Hindlimb muscle (tissue), 1 donor: ENCODE data around the gene FES. TPM values are rescaled to one million over a fixed set of nuclear protein-coding genes. Genes with fewer than 3 reads are reported as not detected.

Source experiments
- DNase-seq: peaks from one replicate; pipeline ENCODE4 v3.0.0-alpha.2; 2013
- polyA plus RNA-seq: library from polyadenylated mRNA; unstranded; fragments of 120-200 nt; gene quantifications from one replicate; pipeline ENCODE4 v1.2.1, GENCODE V29; 2013; ENCODE audit not compliant: insufficient read length

The FES gene
- polyA plus RNA-seq, 1 donor: 16.4 TPM

DNA sequence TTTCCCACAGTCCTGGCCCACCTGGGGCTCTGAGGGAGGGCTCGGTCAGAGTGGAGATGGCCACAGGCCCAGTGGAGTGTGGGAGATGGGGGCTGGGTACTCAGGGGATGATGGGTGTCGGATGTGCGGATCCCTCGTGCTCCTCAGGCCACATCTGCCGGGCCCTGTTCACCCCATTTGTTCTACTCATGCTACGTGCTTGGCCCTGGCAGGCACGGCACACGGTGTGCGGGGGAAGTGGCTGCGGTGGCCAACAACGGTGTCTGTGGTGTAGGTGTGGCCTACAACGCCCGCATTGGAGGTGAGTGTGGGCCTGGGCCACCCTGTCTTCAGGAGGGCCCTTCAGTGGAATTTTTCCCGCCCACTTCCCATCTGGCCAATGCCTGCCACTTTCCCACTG lies 7.0 kb upstream of the FES start:
- no peak for DNase-seq

DNA sequence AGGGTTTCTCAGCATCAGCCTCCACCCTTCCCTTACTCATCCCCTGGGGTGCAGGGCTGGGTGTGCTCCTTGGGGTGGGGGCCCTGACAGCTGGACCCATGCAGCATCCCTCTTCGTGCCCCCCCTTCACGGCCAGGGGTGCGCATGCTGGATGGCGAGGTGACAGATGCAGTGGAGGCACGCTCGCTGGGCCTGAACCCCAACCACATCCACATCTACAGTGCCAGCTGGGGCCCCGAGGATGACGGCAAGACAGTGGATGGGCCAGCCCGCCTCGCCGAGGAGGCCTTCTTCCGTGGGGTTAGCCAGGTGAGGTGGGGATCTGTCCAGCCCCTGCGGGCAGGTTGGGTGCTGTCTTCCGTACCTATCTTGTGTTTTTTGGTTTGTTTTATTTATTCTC lies 6.3 kb upstream of the FES start:
- DNase-seq: no peak

DNA sequence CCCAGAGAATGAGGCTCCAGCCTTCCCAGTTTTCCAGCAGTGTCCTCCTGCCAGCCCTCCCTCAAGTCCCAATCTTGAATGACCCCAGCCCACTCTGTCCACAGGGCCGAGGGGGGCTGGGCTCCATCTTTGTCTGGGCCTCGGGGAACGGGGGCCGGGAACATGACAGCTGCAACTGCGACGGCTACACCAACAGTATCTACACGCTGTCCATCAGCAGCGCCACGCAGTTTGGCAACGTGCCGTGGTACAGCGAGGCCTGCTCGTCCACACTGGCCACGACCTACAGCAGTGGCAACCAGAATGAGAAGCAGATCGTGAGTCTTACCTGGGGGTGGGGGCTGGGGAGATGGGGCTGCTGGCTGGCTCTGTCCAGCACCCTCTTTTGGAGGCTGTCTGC lies 5.6 kb upstream of the FES start:
- no peak for DNase-seq

DNA sequence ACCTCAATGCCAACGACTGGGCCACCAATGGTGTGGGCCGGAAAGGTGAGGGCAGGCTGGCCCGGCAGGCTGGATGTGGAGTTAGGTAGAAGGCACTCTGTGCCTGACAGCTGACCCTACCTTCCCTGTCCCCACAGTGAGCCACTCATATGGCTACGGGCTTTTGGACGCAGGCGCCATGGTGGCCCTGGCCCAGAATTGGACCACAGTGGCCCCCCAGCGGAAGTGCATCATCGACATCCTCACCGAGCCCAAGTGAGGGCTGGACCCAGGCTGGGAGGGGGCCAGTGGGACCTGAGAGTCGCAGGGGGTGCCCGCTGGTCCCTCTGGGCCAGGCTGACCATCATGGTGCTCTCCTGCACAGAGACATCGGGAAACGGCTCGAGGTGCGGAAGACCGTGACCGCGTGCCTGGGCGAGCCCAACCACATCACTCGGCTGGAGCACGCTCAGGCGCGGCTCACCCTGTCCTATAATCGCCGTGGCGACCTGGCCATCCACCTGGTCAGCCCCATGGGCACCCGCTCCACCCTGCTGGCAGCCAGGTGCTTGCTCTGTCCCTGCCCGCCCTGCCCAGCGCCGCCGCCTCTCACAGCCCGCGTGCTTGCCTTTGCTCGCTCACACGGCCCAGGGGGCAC lies 4.5 kb upstream of the FES start:
- no peak for DNase-seq

DNA sequence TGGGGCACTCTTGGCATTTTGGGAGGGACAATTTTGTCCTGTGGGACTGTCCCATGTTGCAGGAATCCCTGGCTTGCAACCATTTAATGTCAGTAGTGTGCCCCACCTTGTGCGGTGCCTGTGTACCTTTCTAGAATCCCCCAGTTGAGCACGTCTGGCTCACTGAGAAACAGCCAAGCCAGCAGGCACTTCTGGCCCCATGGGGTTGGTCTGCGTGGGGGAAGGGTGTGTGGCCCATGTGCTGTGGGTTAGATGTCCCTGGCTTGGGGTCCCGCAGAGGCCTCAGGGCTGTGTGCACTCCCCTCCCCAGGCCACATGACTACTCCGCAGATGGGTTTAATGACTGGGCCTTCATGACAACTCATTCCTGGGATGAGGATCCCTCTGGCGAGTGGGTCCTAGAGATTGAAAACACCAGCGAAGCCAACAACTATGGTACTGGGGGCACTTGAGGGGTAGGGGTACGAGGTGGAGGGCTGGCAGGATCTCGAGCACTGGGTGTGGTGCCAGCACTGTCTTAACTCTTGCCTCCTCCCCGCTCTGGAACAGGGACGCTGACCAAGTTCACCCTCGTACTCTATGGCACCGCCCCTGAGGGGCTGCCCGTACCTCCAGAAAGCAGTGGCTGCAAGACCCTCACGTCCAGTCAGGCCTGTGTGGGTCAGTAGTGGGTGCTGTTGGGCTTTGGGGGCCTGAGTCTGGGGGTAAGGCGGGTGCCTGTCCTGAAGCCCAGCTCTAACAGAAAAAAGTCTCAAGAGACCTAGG lies 3.7 kb upstream of the FES start:
- no peak for DNase-seq

DNA sequence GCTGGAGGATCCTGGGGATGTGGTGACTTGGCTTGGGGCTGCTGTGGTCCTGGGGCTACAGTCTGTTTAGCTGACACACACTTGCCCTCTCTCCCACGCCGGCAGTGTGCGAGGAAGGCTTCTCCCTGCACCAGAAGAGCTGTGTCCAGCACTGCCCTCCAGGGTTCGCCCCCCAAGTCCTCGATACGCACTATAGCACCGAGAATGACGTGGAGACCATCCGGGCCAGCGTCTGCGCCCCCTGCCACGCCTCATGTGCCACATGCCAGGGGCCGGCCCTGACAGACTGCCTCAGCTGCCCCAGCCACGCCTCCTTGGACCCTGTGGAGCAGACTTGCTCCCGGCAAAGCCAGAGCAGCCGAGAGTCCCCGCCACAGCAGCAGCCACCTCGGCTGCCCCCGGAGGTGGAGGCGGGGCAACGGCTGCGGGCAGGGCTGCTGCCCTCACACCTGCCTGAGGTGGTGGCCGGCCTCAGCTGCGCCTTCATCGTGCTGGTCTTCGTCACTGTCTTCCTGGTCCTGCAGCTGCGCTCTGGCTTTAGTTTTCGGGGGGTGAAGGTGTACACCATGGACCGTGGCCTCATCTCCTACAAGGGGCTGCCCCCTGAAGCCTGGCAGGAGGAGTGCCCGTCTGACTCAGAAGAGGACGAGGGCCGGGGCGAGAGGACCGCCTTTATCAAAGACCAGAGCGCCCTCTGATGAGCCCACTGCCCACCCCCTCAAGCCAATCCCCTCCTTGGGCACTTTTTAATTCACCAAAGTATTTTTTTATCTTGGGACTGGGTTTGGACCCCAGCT lies 2.9 kb upstream of the FES start:
- no peak for DNase-seq

DNA sequence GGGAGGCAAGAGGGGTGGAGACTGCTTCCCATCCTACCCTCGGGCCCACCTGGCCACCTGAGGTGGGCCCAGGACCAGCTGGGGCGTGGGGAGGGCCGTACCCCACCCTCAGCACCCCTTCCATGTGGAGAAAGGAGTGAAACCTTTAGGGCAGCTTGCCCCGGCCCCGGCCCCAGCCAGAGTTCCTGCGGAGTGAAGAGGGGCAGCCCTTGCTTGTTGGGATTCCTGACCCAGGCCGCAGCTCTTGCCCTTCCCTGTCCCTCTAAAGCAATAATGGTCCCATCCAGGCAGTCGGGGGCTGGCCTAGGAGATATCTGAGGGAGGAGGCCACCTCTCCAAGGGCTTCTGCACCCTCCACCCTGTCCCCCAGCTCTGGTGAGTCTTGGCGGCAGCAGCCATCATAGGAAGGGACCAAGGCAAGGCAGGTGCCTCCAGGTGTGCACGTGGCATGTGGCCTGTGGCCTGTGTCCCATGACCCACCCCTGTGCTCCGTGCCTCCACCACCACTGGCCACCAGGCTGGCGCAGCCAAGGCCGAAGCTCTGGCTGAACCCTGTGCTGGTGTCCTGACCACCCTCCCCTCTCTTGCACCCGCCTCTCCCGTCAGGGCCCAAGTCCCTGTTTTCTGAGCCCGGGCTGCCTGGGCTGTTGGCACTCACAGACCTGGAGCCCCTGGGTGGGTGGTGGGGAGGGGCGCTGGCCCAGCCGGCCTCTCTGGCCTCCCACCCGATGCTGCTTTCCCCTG lies 2.2 kb upstream of the FES start:
- no peak for DNase-seq

DNA sequence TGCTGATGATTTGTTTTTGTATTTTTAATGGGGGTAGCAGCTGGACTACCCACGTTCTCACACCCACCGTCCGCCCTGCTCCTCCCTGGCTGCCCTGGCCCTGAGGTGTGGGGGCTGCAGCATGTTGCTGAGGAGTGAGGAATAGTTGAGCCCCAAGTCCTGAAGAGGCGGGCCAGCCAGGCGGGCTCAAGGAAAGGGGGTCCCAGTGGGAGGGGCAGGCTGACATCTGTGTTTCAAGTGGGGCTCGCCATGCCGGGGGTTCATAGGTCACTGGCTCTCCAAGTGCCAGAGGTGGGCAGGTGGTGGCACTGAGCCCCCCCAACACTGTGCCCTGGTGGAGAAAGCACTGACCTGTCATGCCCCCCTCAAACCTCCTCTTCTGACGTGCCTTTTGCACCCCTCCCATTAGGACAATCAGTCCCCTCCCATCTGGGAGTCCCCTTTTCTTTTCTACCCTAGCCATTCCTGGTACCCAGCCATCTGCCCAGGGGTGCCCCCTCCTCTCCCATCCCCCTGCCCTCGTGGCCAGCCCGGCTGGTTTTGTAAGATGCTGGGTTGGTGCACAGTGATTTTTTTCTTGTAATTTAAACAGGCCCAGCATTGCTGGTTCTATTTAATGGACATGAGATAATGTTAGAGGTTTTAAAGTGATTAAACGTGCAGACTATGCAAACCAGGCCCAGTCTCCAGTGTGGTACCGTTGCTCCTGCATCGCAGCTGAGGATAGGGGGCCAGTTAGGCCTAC lies 1.4 kb upstream of the FES start:
- DNase-seq: no peak

DNA sequence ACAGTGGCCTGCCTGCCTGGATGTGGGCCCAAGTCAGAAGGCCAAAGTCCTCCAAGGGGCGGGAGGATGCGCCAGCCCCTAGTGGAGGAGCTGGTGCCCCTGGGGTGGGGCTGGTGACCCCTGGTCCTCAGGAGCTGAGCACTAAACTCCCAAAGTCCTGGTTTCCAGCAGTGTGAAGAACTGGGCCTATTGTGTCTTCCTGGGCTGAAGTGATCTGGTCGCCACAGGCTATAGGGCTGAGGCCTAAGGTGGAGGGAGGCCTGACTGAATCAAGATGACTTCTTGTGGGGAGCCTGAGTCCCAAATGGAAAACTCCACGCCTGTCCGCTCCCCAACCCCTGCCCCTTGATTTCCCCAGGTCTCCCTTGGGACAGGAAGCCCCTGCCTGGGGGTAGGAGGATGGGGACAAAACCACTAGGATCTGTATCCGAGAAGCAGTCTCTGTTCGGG lies 753 bp upstream of the FES start:
- no peak for DNase-seq

DNA sequence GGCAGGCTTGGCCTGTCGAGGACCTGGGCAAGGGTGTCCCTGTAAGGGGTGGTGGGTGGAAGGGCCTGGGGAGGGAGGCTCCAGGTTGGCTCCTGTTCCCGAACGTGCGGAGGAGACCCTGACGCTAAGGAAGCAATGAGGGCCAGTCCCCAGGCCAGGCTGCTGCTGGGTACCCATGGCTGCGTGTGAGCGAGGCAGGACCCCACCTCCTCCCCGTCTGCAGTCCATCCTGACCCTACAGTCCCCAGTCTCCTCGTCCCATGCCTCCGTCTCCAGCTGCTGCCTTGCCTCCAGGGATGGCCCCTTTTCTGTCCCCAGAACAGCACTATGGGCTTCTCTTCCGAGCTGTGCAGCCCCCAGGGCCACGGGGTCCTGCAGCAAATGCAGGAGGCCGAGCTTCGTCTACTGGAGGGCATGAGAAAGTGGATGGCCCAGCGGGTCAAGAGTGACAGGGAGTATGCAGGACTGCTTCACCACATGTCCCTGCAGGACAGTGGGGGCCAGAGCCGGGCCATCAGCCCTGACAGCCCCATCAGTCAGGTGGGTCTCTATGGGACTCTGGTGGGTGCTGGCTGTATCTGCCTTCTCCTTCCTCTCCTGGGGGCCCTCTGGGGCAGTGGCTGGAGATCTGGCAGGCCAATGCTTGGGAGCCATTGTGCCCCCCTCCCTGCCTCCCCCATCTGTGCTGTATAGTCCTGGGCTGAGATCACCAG lies 571 bp downstream of the FES start:
- no peak for DNase-seq

DNA sequence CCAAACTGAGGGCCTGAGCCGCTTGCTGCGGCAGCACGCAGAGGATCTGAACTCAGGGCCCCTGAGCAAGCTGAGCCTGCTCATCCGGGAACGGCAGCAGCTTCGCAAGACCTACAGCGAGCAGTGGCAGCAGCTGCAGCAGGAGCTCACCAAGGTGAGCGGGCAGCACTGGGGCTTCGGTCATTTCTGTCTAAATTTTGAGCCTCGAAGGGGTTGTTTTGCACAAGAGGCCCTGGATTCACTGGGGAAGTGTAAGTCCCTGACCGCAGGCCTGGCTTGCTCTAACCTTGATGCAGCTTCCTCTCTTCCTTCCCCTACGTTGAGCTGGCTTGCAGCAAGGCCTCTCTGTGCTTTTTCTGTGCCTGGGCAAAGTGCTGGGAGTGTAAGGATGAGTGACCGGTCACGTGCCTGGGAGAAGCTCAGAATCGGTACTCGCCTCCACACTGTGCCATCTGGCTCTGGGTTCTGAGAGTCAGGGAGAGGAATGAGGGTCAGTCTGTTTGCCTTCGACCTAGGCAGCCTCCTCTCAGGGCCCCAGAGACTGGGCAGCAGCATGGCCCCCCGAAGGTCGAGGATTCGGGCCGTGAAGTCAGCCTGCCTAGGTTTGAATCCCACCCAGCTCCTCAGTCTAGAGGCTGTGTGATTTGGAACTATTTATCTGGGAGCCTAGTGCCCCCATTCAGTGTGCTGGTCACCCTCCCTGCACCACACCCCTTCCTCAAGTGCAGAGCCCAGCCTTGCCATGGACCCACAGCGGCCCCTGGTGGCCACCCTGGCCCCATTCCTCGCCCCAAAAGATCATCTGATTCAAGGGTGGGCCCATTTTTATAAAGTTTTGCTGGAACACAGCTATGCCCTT lies 1.4 kb downstream of the FES start:
- DNase-seq: peak; percentile 82

DNA sequence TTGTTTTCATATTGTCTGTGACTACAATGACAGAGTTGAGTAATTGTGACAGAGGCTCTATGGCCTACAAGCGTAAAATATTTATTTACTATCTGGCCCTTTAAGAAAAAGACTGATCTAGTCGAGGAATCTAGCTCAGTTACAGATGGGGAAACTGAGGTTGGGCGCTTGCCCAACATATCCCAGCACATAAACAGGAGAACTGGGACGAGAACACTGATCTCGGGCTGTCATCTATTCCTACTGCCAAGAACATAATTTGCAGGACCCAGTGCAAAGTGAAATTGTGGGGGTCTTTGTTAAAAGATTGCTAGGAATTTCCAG lies 1.9 kb downstream of the FES start:
- no peak for DNase-seq

DNA sequence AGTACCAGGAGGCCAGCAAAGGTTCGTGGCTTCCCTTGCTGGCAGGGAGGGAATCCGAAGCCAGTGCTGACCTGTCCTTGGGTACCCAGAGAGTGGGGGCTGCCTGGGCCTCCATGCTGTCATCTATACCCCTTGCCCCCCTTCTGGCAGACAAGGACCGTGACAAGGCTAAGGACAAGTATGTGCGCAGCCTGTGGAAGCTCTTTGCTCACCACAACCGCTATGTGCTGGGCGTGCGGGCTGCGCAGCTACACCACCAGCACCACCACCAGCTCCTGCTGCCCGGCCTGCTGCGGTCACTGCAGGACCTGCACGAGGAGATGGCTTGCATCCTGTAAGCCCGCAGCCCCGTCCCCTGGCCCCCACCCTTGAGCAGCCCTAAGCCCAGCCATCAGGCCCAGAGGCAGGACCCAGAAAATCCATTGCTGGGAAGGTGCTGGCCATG lies 2.8 kb downstream of the FES start:
- DNase-seq: no peak

DNA sequence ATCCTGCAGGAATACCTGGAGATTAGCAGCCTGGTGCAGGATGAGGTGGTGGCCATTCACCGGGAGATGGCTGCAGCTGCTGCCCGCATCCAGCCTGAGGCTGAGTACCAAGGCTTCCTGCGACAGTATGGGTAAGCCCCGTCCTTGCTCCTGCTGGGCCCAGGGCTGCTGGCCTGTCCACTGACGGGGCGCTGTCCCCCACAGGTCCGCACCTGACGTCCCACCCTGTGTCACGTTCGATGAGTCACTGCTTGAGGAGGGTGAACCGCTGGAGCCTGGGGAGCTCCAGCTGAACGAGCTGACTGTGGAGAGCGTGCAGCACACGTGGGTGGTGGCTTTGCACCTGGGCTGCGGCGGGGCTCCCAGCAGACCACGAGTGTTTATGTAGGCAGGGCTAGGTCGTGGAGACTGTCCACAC lies 5.0 kb downstream of the FES start:
- DNase-seq: no peak

DNA sequence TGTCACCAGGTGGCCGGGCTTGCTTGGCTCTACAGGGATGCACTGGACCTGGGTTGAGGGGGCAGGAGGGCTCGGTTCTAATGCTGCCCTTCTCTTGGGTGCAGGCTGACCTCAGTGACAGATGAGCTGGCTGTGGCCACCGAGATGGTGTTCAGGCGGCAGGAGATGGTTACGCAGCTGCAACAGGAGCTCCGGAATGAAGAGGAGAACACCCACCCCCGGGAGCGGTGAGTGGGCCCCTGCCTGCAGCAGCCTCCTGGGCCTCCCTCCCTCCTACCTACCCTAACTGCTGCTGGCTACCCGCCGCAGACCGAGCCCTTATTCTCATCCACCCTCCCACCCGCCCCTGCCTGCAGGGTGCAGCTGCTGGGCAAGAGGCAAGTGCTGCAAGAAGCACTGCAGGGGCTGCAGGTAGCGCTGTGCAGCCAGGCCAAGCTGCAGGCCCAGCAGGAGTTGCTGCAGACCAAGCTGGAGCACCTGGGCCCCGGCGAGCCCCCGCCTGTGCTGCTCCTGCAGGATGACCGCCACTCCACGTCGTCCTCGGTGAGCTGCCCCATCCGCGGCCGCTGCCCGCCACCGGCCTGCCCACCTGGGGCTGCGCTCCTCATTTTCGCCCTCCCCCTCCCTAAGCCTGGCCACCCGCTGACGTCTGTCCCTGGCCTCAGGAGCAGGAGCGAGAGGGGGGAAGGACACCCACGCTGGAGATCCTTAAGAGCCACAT lies 5.6 kb downstream of the FES start:
- DNase-seq: no peak

DNA sequence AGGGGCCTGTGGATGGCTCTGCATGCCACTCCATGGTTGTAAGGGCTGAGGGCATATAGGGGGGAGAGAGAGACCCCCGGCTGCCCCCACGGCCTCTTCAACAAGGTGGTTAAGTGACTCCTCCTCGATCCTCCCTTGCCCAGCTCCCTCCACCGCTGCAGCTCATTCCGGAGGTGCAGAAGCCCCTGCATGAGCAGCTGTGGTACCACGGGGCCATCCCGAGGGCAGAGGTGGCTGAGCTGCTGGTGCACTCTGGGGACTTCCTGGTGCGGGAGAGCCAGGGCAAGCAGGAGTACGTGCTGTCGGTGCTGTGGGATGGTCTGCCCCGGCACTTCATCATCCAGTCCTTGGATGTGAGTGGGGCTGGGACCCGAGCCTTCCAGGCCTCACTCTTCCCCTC lies 6.5 kb downstream of the FES start:
- no peak for DNase-seq

DNA sequence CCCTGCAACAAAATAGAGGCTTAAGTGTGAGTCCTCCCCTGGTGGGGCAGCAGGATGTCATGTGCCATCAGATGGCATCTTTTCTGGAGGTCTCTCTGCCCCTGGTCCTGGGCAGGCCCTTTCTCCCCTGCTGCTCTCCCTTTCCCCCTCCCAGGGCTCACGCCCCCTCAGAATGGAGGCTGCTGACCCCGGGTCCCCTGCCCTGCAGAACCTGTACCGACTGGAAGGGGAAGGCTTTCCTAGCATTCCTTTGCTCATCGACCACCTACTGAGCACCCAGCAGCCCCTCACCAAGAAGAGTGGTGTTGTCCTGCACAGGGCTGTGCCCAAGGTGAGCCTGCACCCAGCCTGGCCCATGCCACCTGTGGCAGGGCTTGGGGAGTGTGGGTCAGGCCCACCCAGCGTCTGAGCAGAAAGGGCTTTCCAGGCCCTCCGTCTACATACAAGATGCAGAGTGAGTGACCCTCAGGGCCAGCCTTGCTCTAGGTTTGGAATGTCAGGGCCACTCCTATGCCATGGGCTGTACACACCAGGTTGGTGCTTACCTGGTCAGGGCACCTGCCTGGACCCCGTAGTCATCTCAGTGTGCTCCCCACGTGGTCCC lies 7.1 kb downstream of the FES start:
- no peak for DNase-seq

DNA sequence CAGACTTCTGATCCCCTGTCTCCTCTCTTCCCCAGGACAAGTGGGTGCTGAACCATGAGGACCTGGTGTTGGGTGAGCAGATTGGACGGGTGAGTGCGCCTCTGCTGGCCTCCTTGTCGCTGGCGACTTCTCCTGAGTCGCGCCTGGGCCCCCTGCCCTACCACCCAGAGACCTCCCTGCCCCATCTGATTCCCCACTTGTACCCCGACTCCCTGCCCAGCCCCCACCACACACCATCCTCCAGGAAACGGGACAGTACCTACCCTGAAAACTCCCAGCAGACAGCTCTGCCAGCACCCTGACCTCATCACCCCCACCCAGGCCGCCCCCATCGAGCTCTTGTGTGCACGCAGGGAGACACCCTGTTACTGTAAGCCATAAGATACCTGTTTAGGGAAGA lies 7.7 kb downstream of the FES start:
- no peak for DNase-seq

DNA sequence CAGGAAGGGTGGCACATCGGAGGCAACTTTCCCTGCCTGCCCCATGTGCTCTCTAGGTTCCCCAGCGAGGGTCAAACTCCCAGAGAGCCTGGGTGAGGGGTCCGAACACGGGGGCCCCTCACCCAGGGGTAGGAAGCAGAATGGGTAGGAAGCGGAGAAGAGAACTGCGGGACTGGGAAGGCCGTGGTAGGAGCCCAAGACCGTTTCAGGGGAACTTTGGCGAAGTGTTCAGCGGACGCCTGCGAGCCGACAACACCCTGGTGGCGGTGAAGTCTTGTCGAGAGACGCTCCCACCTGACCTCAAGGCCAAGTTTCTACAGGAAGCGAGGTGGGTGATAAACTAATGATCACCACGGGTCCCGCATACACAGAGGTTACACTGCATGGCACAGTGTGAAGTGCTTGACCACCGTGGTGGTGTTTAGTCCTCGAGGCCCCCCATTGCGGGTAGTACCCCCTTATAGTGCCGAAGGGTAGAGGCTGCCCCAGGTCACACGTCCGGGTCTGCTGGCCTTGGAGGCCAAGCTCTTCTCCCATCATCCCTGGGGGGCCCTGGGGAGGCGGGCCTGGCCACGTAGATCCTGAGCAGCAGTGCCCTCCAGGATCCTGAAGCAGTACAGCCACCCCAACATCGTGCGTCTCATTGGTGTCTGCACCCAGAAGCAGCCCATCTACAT lies 8.3 kb downstream of the FES start:
- no peak for DNase-seq
